Measurements from ENCODE around the gene SMYD3. TPM values are rescaled to one million over a fixed set of nuclear protein-coding genes. Genes with fewer than 3 reads are reported as not detected.
A peak's percentile ranks its signal among the peaks of the same experiment; 100 is the strongest.

SMYD3 gene
- total RNA-seq, 1 donor from 2014 or later = 80.8 TPM

DNA sequence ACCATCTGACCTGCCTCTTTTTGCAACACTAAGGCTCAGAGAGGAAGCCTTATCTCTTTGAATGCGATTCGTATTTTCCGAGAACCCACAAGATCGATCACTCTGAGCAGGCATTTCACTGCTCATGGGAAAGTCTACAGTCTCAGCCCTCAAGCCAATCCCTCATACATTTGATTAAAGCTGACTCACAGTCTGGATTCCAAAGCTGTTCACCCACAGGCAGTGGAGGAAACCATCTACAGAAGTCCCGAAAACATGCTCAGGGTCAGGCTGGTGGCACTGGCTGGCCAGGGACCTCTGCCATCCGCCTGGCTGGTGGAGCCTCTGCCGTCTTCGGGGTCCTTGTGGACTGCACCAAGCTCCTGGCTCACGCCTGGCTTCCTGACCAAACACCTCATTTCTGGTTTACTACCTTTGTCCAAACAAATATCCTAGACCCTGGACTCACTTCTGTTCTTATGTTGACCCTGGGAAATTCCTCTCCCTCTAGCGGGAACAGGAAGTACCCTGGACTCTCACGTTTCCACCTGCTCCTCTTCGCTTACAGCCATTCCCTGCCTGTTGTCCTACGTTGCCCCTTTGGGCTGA is 650.0 kb downstream of the SMYD3 start:
- H3K36me3 Mint-ChIP-seq (ENCODE audit: low read depth, unreplicated experiment) = peaks cover 21% of the 10 kb centered on the region
- Histone ChIP-seq H3K27ac (ENCODE audit: low read depth, low read length) (peak overlapping the region; percentile 93), H3K9ac (ENCODE audit: low read length) (peak overlapping the region; percentile 78), H3K36me3 (ENCODE audit: insufficient read depth, low read length) (no peaks in the 10 kb centered on the region), H3K4me1 (ENCODE audit: insufficient read depth, low read length) (peaks cover 57% of the 10 kb centered on the region), H3K4me2 (ENCODE audit: low read length) (peak overlapping the region; percentile 61), H2AFZ (ENCODE audit: low read depth, low read length) (peak overlapping the region; percentile 25), H3K79me2 (ENCODE audit: insufficient read depth, low read length) (no peaks in the 10 kb centered on the region), H4K20me1 (ENCODE audit: insufficient read depth, low read length) (no peaks in the 10 kb centered on the region), H3K27me3 (ENCODE audit: insufficient read depth, low read length) (no peaks in the 10 kb centered on the region), H3K4me3 (ENCODE audit: insufficient read depth, low read depth, low read length) (no peak overlapping the region), H3K9me3 (ENCODE audit: insufficient read depth, low read depth, low read length) (no peaks in the 10 kb centered on the region)
- peak; percentile 100 for DNase-seq (ENCODE audit: low read depth)
- H3K4me3 Mint-ChIP-seq (ENCODE audit: unreplicated experiment) = peak overlapping the region; percentile 62
- TF ChIP-seq, protein P1, sequence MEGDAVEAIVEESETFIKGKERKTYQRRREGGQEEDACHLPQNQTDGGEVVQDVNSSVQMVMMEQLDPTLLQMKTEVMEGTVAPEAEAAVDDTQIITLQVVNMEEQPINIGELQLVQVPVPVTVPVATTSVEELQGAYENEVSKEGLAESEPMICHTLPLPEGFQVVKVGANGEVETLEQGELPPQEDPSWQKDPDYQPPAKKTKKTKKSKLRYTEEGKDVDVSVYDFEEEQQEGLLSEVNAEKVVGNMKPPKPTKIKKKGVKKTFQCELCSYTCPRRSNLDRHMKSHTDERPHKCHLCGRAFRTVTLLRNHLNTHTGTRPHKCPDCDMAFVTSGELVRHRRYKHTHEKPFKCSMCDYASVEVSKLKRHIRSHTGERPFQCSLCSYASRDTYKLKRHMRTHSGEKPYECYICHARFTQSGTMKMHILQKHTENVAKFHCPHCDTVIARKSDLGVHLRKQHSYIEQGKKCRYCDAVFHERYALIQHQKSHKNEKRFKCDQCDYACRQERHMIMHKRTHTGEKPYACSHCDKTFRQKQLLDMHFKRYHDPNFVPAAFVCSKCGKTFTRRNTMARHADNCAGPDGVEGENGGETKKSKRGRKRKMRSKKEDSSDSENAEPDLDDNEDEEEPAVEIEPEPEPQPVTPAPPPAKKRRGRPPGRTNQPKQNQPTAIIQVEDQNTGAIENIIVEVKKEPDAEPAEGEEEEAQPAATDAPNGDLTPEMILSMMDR (IDR thresholded peaks at IDR 0.05; ENCODE audit: insufficient read depth, low read depth, low read length) = no peak
- TF ChIP-seq EZH2 (IDR thresholded peaks at IDR 0.05; ENCODE audit: insufficient read depth, low read length) = no peak
- peak overlapping the region; percentile 98 for H3K27ac Mint-ChIP-seq (ENCODE audit: unreplicated experiment)
- H3K27me3 Mint-ChIP-seq (ENCODE audit: low read depth, unreplicated experiment) = no peaks in the 10 kb centered on the region
- H3K4me1 Mint-ChIP-seq (ENCODE audit: low read depth, unreplicated experiment) = peaks cover 61% of the 10 kb centered on the region
- FAIRE-seq = peak; percentile 55
- peaks cover 12% of the 10 kb centered on the region for H3K9me3 Mint-ChIP-seq (ENCODE audit: unreplicated experiment)

DNA sequence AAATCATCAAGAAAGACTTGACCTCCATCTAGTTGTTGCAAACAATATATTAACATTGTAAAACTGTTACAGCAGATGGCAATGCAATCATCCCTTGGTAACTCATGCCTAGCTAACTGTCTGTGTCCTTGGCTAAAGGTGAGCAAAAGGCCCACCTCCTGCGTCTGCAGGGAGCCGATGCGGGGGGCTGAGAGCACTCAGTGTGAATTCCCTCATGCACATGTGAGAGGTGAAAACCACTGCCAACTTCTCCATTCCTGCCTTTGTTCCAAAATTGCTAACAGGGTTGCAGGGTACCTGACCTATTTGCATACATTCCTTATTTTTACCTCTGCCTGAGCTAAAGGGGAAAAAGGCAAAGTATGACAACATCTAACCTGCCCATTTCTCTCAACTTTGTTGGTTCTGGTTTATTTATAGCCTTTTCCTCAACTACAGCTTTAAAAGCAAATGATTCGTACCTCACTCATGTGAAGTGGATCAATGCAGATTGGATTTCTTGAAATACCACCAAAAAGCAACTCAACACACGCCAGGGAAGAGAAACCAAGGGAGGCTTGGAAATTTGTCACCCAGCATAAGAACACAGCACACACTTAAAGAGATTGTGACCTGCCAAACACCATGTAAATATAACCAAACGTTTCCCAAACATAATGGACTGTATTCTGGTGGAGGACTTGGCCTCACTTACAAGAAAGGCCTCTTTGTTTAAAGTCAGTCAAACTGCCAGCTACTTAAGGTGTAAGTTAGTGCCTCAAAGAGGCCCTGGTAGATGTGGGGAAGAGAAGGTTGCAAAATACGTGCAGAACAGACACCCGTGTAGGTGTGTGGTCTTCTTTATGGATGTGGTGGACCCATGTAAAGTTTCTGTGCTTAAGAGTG is 651.0 kb downstream of the SMYD3 start:
- H3K9me3 Mint-ChIP-seq (ENCODE audit: unreplicated experiment) = peaks cover 12% of the 10 kb centered on the region
- FAIRE-seq = no peak

More for the DNA sequence above, 651.0 kb downstream of the SMYD3 start:
- Histone ChIP-seq H3K4me1 (ENCODE audit: insufficient read depth, low read length) (peaks cover 52% of the 10 kb centered on the region), H3K9ac (ENCODE audit: low read length) (peak overlapping the region; percentile 78), H3K4me3 (ENCODE audit: insufficient read depth, low read depth, low read length) (no peak overlapping the region), H3K27ac (ENCODE audit: low read depth, low read length) (peak overlapping the region; percentile 93), H3K79me2 (ENCODE audit: insufficient read depth, low read length) (no peaks in the 10 kb centered on the region), H3K4me2 (ENCODE audit: low read length) (peak overlapping the region; percentile 61), H3K9me3 (ENCODE audit: insufficient read depth, low read depth, low read length) (no peaks in the 10 kb centered on the region), H3K36me3 (ENCODE audit: insufficient read depth, low read length) (no peaks in the 10 kb centered on the region), H2AFZ (ENCODE audit: low read depth, low read length) (peak overlapping the region; percentile 25), H3K27me3 (ENCODE audit: insufficient read depth, low read length) (no peaks in the 10 kb centered on the region), H4K20me1 (ENCODE audit: insufficient read depth, low read length) (no peaks in the 10 kb centered on the region)
- Mint-ChIP-seq H3K27me3 (ENCODE audit: low read depth, unreplicated experiment) (no peaks in the 10 kb centered on the region), H3K36me3 (ENCODE audit: low read depth, unreplicated experiment) (peaks cover 27% of the 10 kb centered on the region), H3K4me3 (ENCODE audit: unreplicated experiment) (no peak overlapping the region), H3K4me1 (ENCODE audit: low read depth, unreplicated experiment) (peaks cover 52% of the 10 kb centered on the region), H3K27ac (ENCODE audit: unreplicated experiment) (peak overlapping the region; percentile 98)
- DNase-seq (ENCODE audit: low read depth) = peak; percentile 44
- no peak for TF ChIP-seq EZH2 (IDR thresholded peaks at IDR 0.05; ENCODE audit: insufficient read depth, low read length)
- TF ChIP-seq, protein P1 (IDR thresholded peaks at IDR 0.05; ENCODE audit: insufficient read depth, low read depth, low read length) = no peak

All from astrocyte (in vitro differentiated cells and primary cell).